K562 (cell line): ENCODE data around the gene TANK. TPM values are rescaled to one million over a fixed set of nuclear protein-coding genes. Genes with fewer than 3 reads are reported as not detected.
A peak's percentile ranks its signal among the peaks of the same experiment; 100 is the strongest.

Experiments used
- CHAMP1 ChIP-seq: fragments of 450-650 bp; IDR thresholded peaks from 2 replicates; pipeline ENCODE4 v1.6.1; 2016; ENCODE audit warnings: mild to moderate bottlenecking
- CTBP1 ChIP-seq: fragments of 450-650 bp; IDR thresholded peaks from 2 replicates; pipeline ENCODE4 v1.6.1; 2016; ENCODE audit warnings: borderline replicate concordance
- E2F6 ChIP-seq, 2 experiments: IDR thresholded peaks; 2 replicates each; pipeline ENCODE4 v1.6.1; 2011; ENCODE audit warnings: borderline replicate concordance in 1 of 2, control low read depth in 1 of 2, low read depth in 1 of 2, low read length in 1 of 2, mild to moderate bottlenecking in 1 of 2, mixed read lengths in 1 of 2, moderate library complexity in 1 of 2; ENCODE audit not compliant: insufficient read depth in 1 of 2, insufficient read length in 1 of 2, poor library complexity in 1 of 2, severe bottlenecking in 1 of 2; ENCODE audit errors: extremely low read depth in 1 of 2
- MED1 ChIP-seq: sonication (generic); formaldehyde crosslinking; IDR thresholded peaks from 2 replicates; pipeline ENCODE4 v1.8.1; 2023; ENCODE audit warnings: missing genetic modification reagents, borderline replicate concordance
- NCOA4 ChIP-seq: fragments of 450-650 bp; IDR thresholded peaks from 2 replicates; pipeline ENCODE4 v1.6.1; 2018; ENCODE audit warnings: mild to moderate bottlenecking; ENCODE audit not compliant: partially characterized antibody
- RAD21 ChIP-seq, 2 experiments: fragments of 250-450 bp in 1 of 2; fragments of 450-650 bp in 1 of 2; sonication (Bioruptor Pico) in 1 of 2; formaldehyde crosslinking in 1 of 2; IDR thresholded peaks in 1 of 2; conservative IDR thresholded peaks in 1 of 2; 2 replicates each; pipeline versions ENCODE4 v1.4.0 to v1.8.0; 2020 to 2022; ENCODE audit warnings: mild to moderate bottlenecking in 2 of 2, moderate library complexity in 1 of 2
- RBBP5 ChIP-seq: fragments of 200-600 bp; sonication (generic); IDR thresholded peaks from 2 replicates; pipeline ENCODE4 v1.6.1; 2012; ENCODE audit warnings: borderline replicate concordance, mild to moderate bottlenecking, low read length, control low read depth, inconsistent platforms; ENCODE audit not compliant: insufficient read depth, poor library complexity, severe bottlenecking
- REST ChIP-seq, 2 experiments: fragments of 450-650 bp; formaldehyde crosslinking in 1 of 2; IDR thresholded peaks; 2 replicates each; pipeline versions ENCODE4 v1.4.0 to v1.6.1; 2014 to 2020; ENCODE audit warnings: mild to moderate bottlenecking in 2 of 2, borderline replicate concordance in 1 of 2, low read depth in 1 of 2
- SMAD1 ChIP-seq: fragments of 150-350 bp; IDR thresholded peaks from 2 replicates; pipeline ENCODE4 v1.6.1; 2014; ENCODE audit warnings: low read length, low read depth; ENCODE audit not compliant: partially characterized antibody
- USF2 ChIP-seq: sonication (generic); formaldehyde crosslinking; IDR thresholded peaks from 2 replicates; pipeline ENCODE4 v1.5.0; 2020; ENCODE audit warnings: missing genetic modification reagents
- ZBTB17 ChIP-seq: fragments of 450-650 bp; formaldehyde crosslinking; IDR thresholded peaks from 2 replicates; pipeline ENCODE4 v1.4.0; 2020; ENCODE audit warnings: mild to moderate bottlenecking
- ZNF79 ChIP-seq: fragments of 250-450 bp; sonication (Bioruptor Pico); IDR thresholded peaks from 2 replicates; pipeline ENCODE4 v1.4.0; 2020; ENCODE audit warnings: low read depth, mild to moderate bottlenecking, moderate library complexity
- ZSCAN29 ChIP-seq: fragments of 450-650 bp; IDR thresholded peaks from 2 replicates; pipeline ENCODE4 v1.6.1; 2017
- polyA plus RNA-seq, 8 experiments: library from polyadenylated mRNA; depleted of rRNA in 4 of 8; stranded (reverse) in 5 of 8; unstranded in 3 of 8; fragments of >200 nt; fragmentation: Nextera tagmentation in 2 of 8; fragmentation: Illumina TruSeq in 1 of 8; extraction: Ambion mirVana in 2 of 8; extraction: Trizol in 1 of 8; gene quantifications; 2 replicates each; pipeline versions ENCODE4 v1.2.1 to v1.2.3, GENCODE V29; 2011 to 2014; ENCODE audit warnings: inconsistent platforms in 1 of 8, missing spikeins in 1 of 8
- total RNA-seq, 7 experiments: library from RNA; depleted of rRNA in 6 of 7; stranded (reverse); fragments of >200 nt in 6 of 7; fragmentation: Illumina TruSeq in 2 of 7; extraction: Trizol in 2 of 7; gene quantifications; 2 replicates each; pipeline versions ENCODE4 v1.2.1 to v1.2.3, GENCODE V29; 2011 to 2021; ENCODE audit warnings: low replicate concordance in 1 of 7

TANK gene
- total and polyA plus RNA-seq, 9 of the 15 experiments (the other 6 are each of a cell fraction or from before 2014, with no cell fraction given) = 43.0 to 91.5 (median 54.4) TPM

GRCh38 chr2:161250864-161251436 is 90.7 kb downstream of the TANK start (continued):
- peak; percentile 59; the same call in 1 of the 2 replicates for TF ChIP-seq REST (IDR thresholded peaks at IDR 0.05; ENCODE audit: borderline replicate concordance)
- no peak for TF ChIP-seq REST (CRISPR knock-in tag; IDR thresholded peaks at IDR 0.05; ENCODE audit: low read depth)
- no peak for TF ChIP-seq ZBTB17 (CRISPR knock-in tag)
- TF ChIP-seq RBBP5 = no peak
- TF ChIP-seq CTBP1 = 0 out of 2 replicates have a peak, but pooled peaks have one; percentile 18
- TF ChIP-seq ZNF79 (CRISPR knock-in tag) = no peak
- TF ChIP-seq SMAD1 = no peak
- no peak for TF ChIP-seq MED1
- no peak for TF ChIP-seq NCOA4
- no peak for TF ChIP-seq E2F6 (IDR thresholded peaks at IDR 0.05; ENCODE audit: borderline replicate concordance in 1 of 2, extremely low read depth in 1 of 2, insufficient read depth in 1 of 2, insufficient read length in 1 of 2, low read depth in 1 of 2, low read length in 1 of 2, poor library complexity in 1 of 2, severe bottlenecking in 1 of 2)
- TF ChIP-seq RAD21 (CRISPR knock-in tag; conservative IDR thresholded peaks at IDR 0.05 in 1 of 2, IDR thresholded peaks at IDR 0.05 in 1 of 2) = peak; percentile 58 to 82
- no peak for TF ChIP-seq USF2 (CRISPR knock-in tag)
- 0 out of 2 replicates have a peak, but pooled peaks have one; percentile 14 for TF ChIP-seq CHAMP1
- TF ChIP-seq ZSCAN29 = 0 out of 2 replicates have a peak, but pooled peaks have one; percentile 17
